SU-DHL-6 (cell line): ENCODE data around the gene OTX1.

ENCODE experiments used
- EZH2phosphoT487 ChIP-seq: fragments of 200-600 bp; sonication (generic), shearing (Covaris generic); conservative IDR thresholded peaks from 2 replicates; pipeline ENCODE4 v1.6.1; 2018; ENCODE audit warnings: mild to moderate bottlenecking, antibody characterized with exemption, low read length, moderate library complexity, mixed read lengths
- TF ChIP-seq, protein P1 (sequence below): fragments of 200-600 bp; sonication (generic); IDR thresholded peaks from one replicate; pipeline ENCODE4 v1.5.1; 2017; ENCODE audit warnings: antibody characterized with exemption, mild to moderate bottlenecking, low read length, moderate library complexity; ENCODE audit not compliant: insufficient read depth, poor library complexity, severe bottlenecking

DNA sequence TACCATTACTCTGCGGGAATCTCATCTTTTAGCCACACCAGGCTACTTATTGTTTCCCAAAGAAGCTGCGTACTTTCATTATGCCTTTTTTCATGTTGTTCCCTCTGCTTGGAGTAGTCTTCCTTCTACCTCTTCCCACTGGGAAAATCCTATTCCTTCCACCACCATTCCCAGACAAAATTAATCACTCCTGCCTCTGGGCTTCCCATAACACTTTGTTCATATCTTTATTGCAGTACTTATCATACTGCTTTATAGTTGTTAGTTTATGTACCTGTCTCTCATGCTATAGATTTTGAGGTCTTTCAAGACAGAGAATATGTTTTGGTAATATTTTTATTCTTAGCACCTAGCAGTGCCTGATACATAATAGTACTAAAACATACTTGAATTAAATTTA is 16.2 kb downstream of the OTX1 start:
- TF ChIP-seq, protein P1, sequence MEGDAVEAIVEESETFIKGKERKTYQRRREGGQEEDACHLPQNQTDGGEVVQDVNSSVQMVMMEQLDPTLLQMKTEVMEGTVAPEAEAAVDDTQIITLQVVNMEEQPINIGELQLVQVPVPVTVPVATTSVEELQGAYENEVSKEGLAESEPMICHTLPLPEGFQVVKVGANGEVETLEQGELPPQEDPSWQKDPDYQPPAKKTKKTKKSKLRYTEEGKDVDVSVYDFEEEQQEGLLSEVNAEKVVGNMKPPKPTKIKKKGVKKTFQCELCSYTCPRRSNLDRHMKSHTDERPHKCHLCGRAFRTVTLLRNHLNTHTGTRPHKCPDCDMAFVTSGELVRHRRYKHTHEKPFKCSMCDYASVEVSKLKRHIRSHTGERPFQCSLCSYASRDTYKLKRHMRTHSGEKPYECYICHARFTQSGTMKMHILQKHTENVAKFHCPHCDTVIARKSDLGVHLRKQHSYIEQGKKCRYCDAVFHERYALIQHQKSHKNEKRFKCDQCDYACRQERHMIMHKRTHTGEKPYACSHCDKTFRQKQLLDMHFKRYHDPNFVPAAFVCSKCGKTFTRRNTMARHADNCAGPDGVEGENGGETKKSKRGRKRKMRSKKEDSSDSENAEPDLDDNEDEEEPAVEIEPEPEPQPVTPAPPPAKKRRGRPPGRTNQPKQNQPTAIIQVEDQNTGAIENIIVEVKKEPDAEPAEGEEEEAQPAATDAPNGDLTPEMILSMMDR = no peak
- no peak for TF ChIP-seq EZH2phosphoT487
